ENCODE measurements around the gene FAR1. TPM values are rescaled to one million over a fixed set of nuclear protein-coding genes. Genes with fewer than 3 reads are reported as not detected.

FAR1 gene
- total and polyA plus RNA-seq, 7 experiments from 2014 or later: 6.9 to 53.7 (median 32.0) TPM

DNA sequence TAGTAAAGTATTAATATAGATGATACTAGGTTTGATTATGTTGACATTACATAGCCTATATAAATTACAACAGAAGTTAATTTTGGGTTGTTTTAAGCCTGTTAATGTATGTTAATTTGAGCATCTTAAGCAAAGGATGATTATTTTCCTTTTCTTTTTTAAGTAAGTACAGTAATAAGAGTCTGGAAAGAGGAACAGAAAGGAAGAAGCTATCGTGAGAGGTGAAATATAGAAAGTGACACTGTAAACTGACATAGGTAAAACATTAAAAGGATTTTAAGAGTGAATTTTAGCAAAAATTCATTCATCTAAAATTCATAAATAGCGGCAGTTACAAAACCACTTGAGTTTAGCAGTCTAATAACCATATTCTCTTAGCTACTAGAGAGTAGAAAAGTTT lies 45.5 kb downstream of the FAR1 start:
- H3K4me1 ChIP-seq (ENCODE audit: control insufficient read depth in 2 of 2, insufficient read depth in 2 of 2, low read length in 2 of 2): no peaks in the 10 kb centered on the region
- H3K4me3 Mint-ChIP-seq: no peak overlapping the region
- no peak overlapping the region for H3K27ac ChIP-seq (ENCODE audit: low read depth, low read length)
- ATAC-seq: no peak
- peaks cover 13 to 63% (median 50%) of the 10 kb centered on the region in 5 donors for H3K36me3 Mint-ChIP-seq
- no peak overlapping the region for H3K4me3 ChIP-seq (ENCODE audit: low read length)
- POLR2A ChIA-PET: interaction anchor here (0.6 kb wide), 1 partner anchor 45 kb away, joined by 3 read pairs; the partner anchor contains the start of gene FAR1
- H3K27ac Mint-ChIP-seq: no peak overlapping the region
- H3K4me1 Mint-ChIP-seq: peaks cover 0 to 5% (median 0%) of the 10 kb centered on the region in 7 donors
- CTCF ChIA-PET: no interaction called here
- H3K9me3 Mint-ChIP-seq: no peaks in the 10 kb centered on the region
- no peak for DNase-seq
- no peaks in the 10 kb centered on the region for H3K27me3 ChIP-seq (ENCODE audit: control insufficient read depth in 2 of 2, insufficient read depth in 2 of 2, low read length in 2 of 2)
- no peaks in the 10 kb centered on the region for H3K27me3 Mint-ChIP-seq
- H3K9me3 ChIP-seq (ENCODE audit: control insufficient read depth in 2 of 3, low read length in 3 of 3): no peaks in the 10 kb centered on the region
- intact Hi-C loops (cut with micrococcal nuclease): no loop called here
- H3K36me3 ChIP-seq (ENCODE audit: control insufficient read depth in 2 of 3, insufficient read depth in 3 of 3, low read length in 3 of 3): peaks cover 0 to 31% (median 6%) of the 10 kb centered on the region in 3 experiments

DNA sequence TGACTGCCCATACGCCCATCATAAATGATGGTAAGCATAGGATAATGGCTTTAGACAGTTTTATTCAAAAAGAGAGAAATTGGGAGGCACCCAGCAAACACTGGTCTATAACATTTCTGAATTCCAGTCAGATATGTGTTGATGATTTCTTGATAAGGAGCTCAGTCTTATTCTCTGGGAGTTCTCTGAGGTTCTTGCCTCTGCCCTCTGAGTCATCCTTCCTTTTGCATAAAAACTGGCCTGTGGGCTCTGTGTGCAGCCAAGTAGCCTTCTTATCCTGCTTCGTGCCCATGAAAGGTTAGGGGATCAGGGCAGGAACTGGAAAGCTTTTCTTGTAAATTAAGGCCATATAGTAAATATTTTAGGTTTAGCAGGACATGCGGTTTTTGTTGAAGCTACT lies 48.9 kb downstream of the FAR1 start:
- ChIA-PET POLR2A (no interaction called here), CTCF (no interaction called here)
- Mint-ChIP-seq H3K4me1 (peaks cover 0 to 5% (median 0%) of the 10 kb centered on the region in 7 donors), H3K27me3 (no peaks in the 10 kb centered on the region), H3K27ac (no peak overlapping the region), H3K9me3 (no peaks in the 10 kb centered on the region), H3K4me3 (no peak overlapping the region), H3K36me3 (peaks cover 18 to 50% (median 34%) of the 10 kb centered on the region in 5 donors)
- H3K27ac ChIP-seq (ENCODE audit: low read depth, low read length): no peak overlapping the region
- H3K27me3 ChIP-seq (ENCODE audit: control insufficient read depth in 2 of 2, insufficient read depth in 2 of 2, low read length in 2 of 2): no peaks in the 10 kb centered on the region
- no peak overlapping the region for H3K4me3 ChIP-seq (ENCODE audit: low read length)
- no peaks in the 10 kb centered on the region for H3K4me1 ChIP-seq (ENCODE audit: control insufficient read depth in 2 of 2, insufficient read depth in 2 of 2, low read length in 2 of 2)
- ATAC-seq: no peak
- intact Hi-C loops (cut with micrococcal nuclease): no loop called here
- peaks cover 0 to 25% (median 6%) of the 10 kb centered on the region in 3 experiments for H3K36me3 ChIP-seq (ENCODE audit: control insufficient read depth in 2 of 3, insufficient read depth in 3 of 3, low read length in 3 of 3)
- no peaks in the 10 kb centered on the region for H3K9me3 ChIP-seq (ENCODE audit: control insufficient read depth in 2 of 3, low read length in 3 of 3)
- DNase-seq: no peak

DNA sequence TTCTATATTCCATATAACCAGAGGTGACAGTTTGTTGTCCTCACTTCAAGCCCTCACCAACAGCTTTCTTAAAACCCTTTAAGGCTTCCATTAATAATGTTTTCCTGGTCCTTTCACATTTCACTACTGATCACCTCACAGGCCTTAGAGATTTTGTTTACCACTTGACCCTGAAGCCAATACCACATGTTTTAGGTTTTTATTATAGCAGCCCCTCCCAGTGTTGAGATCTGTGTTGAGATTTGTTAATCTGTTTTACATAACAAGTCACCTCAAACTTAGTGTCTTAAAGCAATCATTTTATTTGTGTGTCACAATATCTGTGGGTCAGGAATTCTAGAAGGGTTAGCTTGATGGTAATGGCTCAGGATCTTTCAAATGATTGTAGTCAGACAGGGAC lies 49.9 kb downstream of the FAR1 start:
- H3K27me3 Mint-ChIP-seq: no peaks in the 10 kb centered on the region
- no peak overlapping the region for H3K4me3 ChIP-seq (ENCODE audit: low read length)
- POLR2A ChIA-PET: no interaction called here
- DNase-seq (no peak), ATAC-seq (peak; percentile 44)
- H3K36me3 Mint-ChIP-seq: peaks cover 18 to 54% (median 42%) of the 10 kb centered on the region in 5 donors
- no peaks in the 10 kb centered on the region for H3K9me3 ChIP-seq (ENCODE audit: control insufficient read depth in 2 of 3, low read length in 3 of 3)
- no peaks in the 10 kb centered on the region for H3K9me3 Mint-ChIP-seq
- no peak overlapping the region for H3K27ac ChIP-seq (ENCODE audit: low read depth, low read length)
- peaks cover 0 to 25% (median 6%) of the 10 kb centered on the region in 3 experiments for H3K36me3 ChIP-seq (ENCODE audit: control insufficient read depth in 2 of 3, insufficient read depth in 3 of 3, low read length in 3 of 3)
- H3K4me1 Mint-ChIP-seq: peaks cover 0 to 5% (median 0%) of the 10 kb centered on the region in 7 donors
- no peaks in the 10 kb centered on the region for H3K27me3 ChIP-seq (ENCODE audit: control insufficient read depth in 2 of 2, insufficient read depth in 2 of 2, low read length in 2 of 2)
- CTCF ChIA-PET: no interaction called here
- intact Hi-C loops (cut with micrococcal nuclease): no loop called here
- no peaks in the 10 kb centered on the region for H3K4me1 ChIP-seq (ENCODE audit: control insufficient read depth in 2 of 2, insufficient read depth in 2 of 2, low read length in 2 of 2)
- no peak overlapping the region for H3K4me3 Mint-ChIP-seq
- H3K27ac Mint-ChIP-seq: peak overlapping the region in 1 of 9 donors; percentile 0

DNA sequence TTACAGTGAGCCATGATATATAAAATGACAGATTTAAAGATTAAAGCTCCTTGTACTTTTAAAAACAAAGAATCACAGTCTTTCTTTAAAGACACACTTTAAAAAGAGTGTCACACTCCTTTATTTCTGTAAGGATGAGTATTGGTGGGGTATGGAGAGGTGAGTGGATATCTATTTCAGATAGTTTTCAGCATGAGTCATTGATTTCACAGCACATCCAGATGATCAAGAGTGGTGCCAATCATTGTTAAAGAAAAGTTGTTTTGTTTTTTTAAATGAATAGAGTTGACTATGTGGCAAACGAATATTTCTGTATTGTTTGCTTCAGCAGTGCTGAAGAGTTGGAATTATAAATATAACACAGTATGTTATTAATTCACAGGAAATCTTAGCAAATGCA lies 52.5 kb downstream of the FAR1 start:
- intact Hi-C loops (cut with micrococcal nuclease): no loop called here
- ATAC-seq (no peak), DNase-seq (no peak)
- ChIA-PET CTCF (no interaction called here), POLR2A (no interaction called here)
- no peak overlapping the region for H3K4me3 Mint-ChIP-seq
- H3K36me3 ChIP-seq (ENCODE audit: control insufficient read depth in 2 of 3, insufficient read depth in 3 of 3, low read length in 3 of 3): peaks cover 0 to 14% (median 0%) of the 10 kb centered on the region in 3 experiments
- peaks cover 11 to 42% (median 33%) of the 10 kb centered on the region in 5 donors for H3K36me3 Mint-ChIP-seq
- H3K27me3 Mint-ChIP-seq: no peaks in the 10 kb centered on the region
- no peak overlapping the region for H3K4me3 ChIP-seq (ENCODE audit: low read length)
- H3K27ac ChIP-seq (ENCODE audit: low read depth, low read length): no peak overlapping the region
- H3K9me3 ChIP-seq (ENCODE audit: control insufficient read depth in 2 of 3, low read length in 3 of 3): no peaks in the 10 kb centered on the region
- no peak overlapping the region for H3K27ac Mint-ChIP-seq
- H3K9me3 Mint-ChIP-seq: no peaks in the 10 kb centered on the region
- no peaks in the 10 kb centered on the region for H3K4me1 ChIP-seq (ENCODE audit: control insufficient read depth in 2 of 2, insufficient read depth in 2 of 2, low read length in 2 of 2)
- peaks cover 0 to 5% (median 0%) of the 10 kb centered on the region in 7 donors for H3K4me1 Mint-ChIP-seq
- no peaks in the 10 kb centered on the region for H3K27me3 ChIP-seq (ENCODE audit: control insufficient read depth in 2 of 2, insufficient read depth in 2 of 2, low read length in 2 of 2)

DNA sequence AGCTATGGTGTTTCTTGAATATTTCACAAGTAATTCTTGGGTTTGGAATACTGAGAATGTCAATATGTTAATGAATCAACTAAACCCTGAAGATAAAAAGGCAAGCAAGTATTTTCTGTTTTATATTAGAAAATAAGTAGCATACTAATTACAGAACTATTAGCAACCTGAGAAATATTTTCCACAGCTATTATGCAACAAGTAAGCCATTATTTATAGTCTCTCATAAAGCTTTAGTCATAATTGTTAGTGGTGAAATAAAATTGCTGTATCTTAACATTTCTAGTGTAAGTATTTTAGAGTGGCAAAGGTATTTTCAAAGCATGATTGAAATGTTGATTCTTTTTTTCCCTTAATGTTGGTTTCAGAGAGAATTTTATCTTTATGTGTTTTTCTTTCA lies 53.3 kb downstream of the FAR1 start:
- ChIA-PET POLR2A (no interaction called here), CTCF (interaction anchor here (0.6 kb wide), 1 partner anchor 1366 kb away, joined by 5 read pairs; no protein-coding TSS in a partner anchor)
- no peaks in the 10 kb centered on the region for H3K27me3 Mint-ChIP-seq

DNA sequence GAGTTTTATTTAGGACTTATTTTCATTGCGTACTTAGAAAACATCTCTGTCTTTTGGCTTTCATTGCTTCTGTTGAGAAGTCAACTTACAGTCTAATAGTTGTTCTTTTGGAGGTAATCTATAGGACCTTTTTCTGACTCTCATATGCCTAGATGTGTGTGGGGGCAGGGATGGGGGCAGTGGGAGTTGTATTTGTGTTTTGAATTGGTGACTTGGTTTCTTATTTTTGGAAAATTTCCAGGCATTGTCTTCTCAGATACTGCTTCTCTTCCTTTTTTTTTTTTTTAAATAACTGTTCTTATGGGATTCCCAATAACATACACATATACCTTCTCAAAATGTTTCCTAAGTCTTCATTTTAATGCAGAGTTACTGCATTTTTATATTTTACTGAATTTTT lies 58.0 kb downstream of the FAR1 start:
- H3K36me3 ChIP-seq (ENCODE audit: control insufficient read depth in 2 of 3, insufficient read depth in 3 of 3, low read length in 3 of 3): peaks cover 0 to 14% (median 3%) of the 10 kb centered on the region in 3 experiments
- no peaks in the 10 kb centered on the region for H3K9me3 ChIP-seq (ENCODE audit: control insufficient read depth in 2 of 3, low read length in 3 of 3)
- no peaks in the 10 kb centered on the region for H3K27me3 Mint-ChIP-seq
- H3K4me1 Mint-ChIP-seq: peaks cover 0 to 2% (median 0%) of the 10 kb centered on the region in 7 donors
- H3K36me3 Mint-ChIP-seq: peaks cover 10 to 48% (median 24%) of the 10 kb centered on the region in 5 donors
- ATAC-seq (no peak), DNase-seq (no peak)
- ChIA-PET CTCF (no interaction called here), POLR2A (no interaction called here)
- no peak overlapping the region for H3K27ac ChIP-seq (ENCODE audit: low read depth, low read length)
- H3K4me3 ChIP-seq (ENCODE audit: low read length): no peak overlapping the region
- no peaks in the 10 kb centered on the region for H3K9me3 Mint-ChIP-seq
- H3K4me1 ChIP-seq (ENCODE audit: control insufficient read depth in 2 of 2, insufficient read depth in 2 of 2, low read length in 2 of 2): no peaks in the 10 kb centered on the region
- intact Hi-C loops (cut with micrococcal nuclease): no loop called here
- H3K27me3 ChIP-seq (ENCODE audit: control insufficient read depth in 2 of 2, insufficient read depth in 2 of 2, low read length in 2 of 2): no peaks in the 10 kb centered on the region
- H3K4me3 Mint-ChIP-seq: no peak overlapping the region
- no peak overlapping the region for H3K27ac Mint-ChIP-seq

More for the DNA sequence above, 53.3 kb downstream of the FAR1 start:
- Histone ChIP-seq H3K4me1 (ENCODE audit: control insufficient read depth in 2 of 2, insufficient read depth in 2 of 2, low read length in 2 of 2) (no peaks in the 10 kb centered on the region), H3K9me3 (ENCODE audit: control insufficient read depth in 2 of 3, low read length in 3 of 3) (no peaks in the 10 kb centered on the region), H3K36me3 (ENCODE audit: control insufficient read depth in 2 of 3, insufficient read depth in 3 of 3, low read length in 3 of 3) (peaks cover 0 to 14% (median 0%) of the 10 kb centered on the region in 3 experiments), H3K27me3 (ENCODE audit: control insufficient read depth in 2 of 2, insufficient read depth in 2 of 2, low read length in 2 of 2) (no peaks in the 10 kb centered on the region), H3K4me3 (ENCODE audit: low read length) (no peak overlapping the region), H3K27ac (ENCODE audit: low read depth, low read length) (no peak overlapping the region)
- no peak overlapping the region for H3K27ac Mint-ChIP-seq
- peaks cover 11 to 45% (median 28%) of the 10 kb centered on the region in 5 donors for H3K36me3 Mint-ChIP-seq
- intact Hi-C loops (cut with micrococcal nuclease): no loop called here
- H3K9me3 Mint-ChIP-seq: no peaks in the 10 kb centered on the region
- ATAC-seq: no peak
- no peak for DNase-seq
- no peak overlapping the region for H3K4me3 Mint-ChIP-seq
- H3K4me1 Mint-ChIP-seq: peaks cover 0 to 5% (median 0%) of the 10 kb centered on the region in 7 donors

DNA sequence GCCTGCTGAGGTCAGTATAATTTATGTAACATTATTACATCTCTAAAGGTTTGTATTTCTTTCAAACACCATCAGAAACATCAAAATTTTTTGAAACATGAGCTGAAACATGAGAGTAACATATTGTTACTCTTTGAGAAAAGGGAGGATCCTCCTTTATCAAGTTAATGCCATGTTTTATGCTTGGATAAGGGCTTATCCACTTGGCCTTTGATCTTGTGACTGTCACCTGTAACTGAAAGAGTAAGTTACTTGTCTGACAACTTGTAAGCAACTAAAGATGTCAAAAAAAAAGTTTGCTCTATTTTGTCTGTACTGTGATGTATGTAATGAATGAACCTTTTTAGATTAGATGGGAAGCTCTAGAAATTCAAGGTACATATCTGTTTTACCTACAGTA lies 59.6 kb downstream of the FAR1 start:
- H3K27me3 Mint-ChIP-seq: no peaks in the 10 kb centered on the region
- Histone ChIP-seq H3K4me1 (ENCODE audit: control insufficient read depth in 2 of 2, insufficient read depth in 2 of 2, low read length in 2 of 2) (no peaks in the 10 kb centered on the region), H3K27me3 (ENCODE audit: control insufficient read depth in 2 of 2, insufficient read depth in 2 of 2, low read length in 2 of 2) (no peaks in the 10 kb centered on the region), H3K9me3 (ENCODE audit: control insufficient read depth in 2 of 3, low read length in 3 of 3) (no peaks in the 10 kb centered on the region), H3K36me3 (ENCODE audit: control insufficient read depth in 2 of 3, insufficient read depth in 3 of 3, low read length in 3 of 3) (peaks cover 0 to 14% (median 3%) of the 10 kb centered on the region in 3 experiments), H3K4me3 (ENCODE audit: low read length) (no peak overlapping the region), H3K27ac (ENCODE audit: low read depth, low read length) (no peak overlapping the region)
- ChIA-PET POLR2A (no interaction called here), CTCF (no interaction called here)
- ATAC-seq (no peak), DNase-seq (no peak)
- H3K9me3 Mint-ChIP-seq: no peaks in the 10 kb centered on the region
- peaks cover 0 to 2% (median 0%) of the 10 kb centered on the region in 7 donors for H3K4me1 Mint-ChIP-seq
- H3K27ac Mint-ChIP-seq: no peak overlapping the region
- intact Hi-C loops (cut with micrococcal nuclease): no loop called here
- H3K36me3 Mint-ChIP-seq: peaks cover 10 to 49% (median 19%) of the 10 kb centered on the region in 5 donors
- no peak overlapping the region for H3K4me3 Mint-ChIP-seq
